SIG-M5 (cell line): ENCODE measurements around the gene FAM222B.
A peak's percentile ranks its signal among the peaks of the same experiment; 100 is the strongest.
"Not testable (repeated sequence)": the region's sequence is repeated elsewhere in the genome, so short reads cannot be mapped to it uniquely, and the experiment has no call there.

Experiments used
- DNase-seq: peaks from one replicate; lab custom pipeline; 2025; lab: John Stamatoyannopoulos, UW

FAM222B gene

DNA sequence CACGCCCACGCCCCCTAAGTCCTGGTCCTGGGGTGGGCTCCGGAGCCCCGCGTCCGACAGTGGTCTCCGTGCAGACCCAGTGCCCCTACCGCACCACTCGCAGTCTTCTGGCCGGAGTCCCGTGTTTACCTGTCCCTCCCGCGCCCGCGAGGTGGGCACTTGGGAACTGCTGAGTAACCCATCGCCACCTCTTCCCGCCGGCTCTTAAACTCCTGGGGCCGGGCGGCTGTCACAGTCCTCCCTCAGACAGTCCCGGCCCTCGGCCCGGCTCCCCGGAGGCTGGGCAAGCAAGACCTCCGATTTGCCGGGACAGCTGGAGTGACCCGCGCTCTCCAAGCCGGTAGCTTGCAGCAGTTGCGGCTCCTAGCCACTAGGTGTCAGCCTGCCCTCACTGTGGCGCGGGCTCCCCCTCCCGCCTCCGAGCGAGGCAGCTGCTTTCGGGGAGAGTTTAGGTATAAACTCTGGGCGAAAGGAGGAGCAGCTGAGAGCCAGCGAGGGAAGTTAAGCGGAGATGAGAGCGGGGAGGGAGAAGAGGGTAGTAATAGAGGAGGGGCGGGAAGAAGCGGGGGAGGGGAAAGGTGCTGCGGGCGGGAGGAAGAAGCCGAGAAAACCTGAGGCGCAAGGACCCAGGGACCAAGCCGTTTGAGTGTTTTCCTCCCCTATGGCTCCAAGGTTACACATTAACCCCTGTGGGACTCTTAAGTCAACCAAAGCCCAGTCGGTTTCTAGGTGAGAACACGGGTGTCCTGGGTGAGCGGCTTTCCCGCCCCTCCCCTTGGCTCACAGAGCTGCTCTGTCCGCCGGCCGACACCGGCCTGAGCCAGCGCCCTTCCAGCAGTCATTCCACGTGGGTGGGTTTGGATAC lies 115.7 kb downstream of the FAM222B start:
- peak; percentile 50 for DNase-seq

DNA sequence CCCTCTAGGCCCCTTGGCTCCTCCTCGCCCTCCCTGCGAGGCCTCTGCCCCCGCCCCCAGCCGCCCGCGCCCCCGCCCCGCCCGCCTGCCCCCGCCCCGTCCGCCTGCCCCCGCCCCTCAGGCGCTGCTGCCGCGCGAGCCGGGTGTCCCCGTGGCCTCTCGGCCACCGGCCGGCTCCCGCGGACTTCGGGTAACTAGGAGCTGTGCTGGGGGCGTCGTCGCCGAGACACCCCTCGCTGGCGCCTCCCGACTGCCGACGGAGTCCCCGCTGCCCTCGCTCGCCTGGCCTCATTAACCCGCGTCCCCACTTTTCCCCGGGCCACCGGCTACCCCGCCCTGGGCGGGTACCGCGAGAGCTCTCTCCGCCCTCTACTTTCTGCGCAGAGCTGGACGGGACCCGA lies 116.4 kb downstream of the FAM222B start, which contains the start of gene TLCD1:
Gene TLCD1, minus strand, starts transcription at position 8 of the 401 bp plus-strand sequence. CDS start 136 bp downstream, outside the sequence.
- DNase-seq = no peak

DNA sequence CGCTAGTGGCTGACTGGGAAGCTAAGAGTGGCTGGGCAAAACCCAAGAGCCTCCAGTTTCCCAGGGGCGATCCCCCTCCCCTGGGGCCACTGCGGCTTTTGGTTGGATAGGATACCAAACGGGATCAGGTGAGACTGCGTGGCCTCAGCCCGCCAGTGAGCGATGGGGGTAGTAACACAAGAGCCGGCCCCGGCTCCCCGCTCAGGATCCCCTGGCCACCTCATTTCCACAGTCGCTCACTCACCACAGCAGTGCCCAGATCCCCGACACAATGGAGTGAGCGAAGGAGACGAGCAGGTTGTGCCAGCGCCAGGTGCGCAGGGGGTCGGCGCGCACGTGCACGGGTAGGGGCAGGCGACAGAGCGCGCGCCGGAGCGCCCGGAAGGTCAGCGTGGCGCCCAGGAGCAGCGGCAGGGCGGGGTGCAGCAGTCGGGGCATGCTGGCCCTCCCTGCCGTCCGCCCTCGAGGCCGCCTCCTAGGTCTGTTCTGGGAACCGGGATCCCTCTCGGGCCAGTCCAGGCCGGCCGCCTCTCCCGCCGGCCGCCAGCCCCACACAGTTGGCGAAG lies 116.8 kb downstream of the FAM222B start:
- DNase-seq = no peak

DNA sequence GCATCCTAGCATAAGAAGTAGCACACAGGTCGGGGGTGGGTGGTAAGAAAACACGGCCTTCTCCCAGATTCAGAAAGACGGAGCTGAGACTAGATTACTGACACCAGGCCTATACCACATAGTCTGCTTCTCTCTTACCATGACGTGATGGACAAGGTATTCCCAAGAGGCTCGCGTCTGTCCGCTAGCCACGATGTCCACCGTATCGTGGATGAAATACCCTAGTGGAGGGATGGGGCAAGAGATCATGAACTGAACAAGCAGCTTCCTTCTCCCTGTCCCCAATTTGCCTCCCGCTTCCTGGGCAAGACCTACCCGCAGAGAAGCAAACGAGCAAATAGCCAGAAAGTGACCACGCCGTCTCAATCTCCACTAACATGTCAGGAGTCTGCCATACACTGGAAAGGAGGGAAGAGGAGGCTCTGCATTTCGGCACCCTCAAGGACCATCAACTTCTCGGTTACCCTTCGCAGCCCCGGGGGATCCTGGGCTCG lies 117.4 kb downstream of the FAM222B start:
- DNase-seq = peak; percentile 62

DNA sequence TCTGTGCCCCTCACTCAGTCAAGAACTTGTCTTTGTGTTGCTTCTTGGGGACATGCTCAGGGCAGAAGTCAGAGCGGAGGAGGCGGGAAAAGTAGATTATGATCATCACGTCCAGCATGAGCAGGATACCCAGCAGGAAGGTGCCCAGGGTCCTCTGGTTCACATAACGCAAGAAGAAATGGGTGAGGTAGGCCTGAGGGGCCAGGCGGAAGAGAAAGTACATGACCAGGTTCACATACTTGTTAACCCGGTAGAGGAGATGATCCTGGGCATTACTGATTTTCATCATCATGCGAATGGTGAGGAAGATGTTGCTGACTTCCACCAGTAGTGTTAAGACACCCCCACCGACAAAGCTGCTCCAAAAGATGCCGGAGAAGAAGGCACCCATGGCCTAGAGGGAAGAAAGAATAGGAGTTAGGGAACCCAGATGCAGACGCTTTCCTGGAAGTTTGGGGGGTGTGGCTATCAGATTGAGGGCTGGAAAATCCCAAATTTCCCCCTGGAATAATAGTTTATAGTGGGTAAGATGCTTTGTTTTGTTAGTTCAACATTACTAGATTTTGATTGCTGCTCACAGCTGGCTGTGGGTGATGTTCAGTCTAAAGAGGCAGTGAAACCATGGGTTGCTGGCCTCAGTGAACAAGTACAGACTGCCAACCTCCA lies 118.0 kb downstream of the FAM222B start:
- no peak for DNase-seq

DNA sequence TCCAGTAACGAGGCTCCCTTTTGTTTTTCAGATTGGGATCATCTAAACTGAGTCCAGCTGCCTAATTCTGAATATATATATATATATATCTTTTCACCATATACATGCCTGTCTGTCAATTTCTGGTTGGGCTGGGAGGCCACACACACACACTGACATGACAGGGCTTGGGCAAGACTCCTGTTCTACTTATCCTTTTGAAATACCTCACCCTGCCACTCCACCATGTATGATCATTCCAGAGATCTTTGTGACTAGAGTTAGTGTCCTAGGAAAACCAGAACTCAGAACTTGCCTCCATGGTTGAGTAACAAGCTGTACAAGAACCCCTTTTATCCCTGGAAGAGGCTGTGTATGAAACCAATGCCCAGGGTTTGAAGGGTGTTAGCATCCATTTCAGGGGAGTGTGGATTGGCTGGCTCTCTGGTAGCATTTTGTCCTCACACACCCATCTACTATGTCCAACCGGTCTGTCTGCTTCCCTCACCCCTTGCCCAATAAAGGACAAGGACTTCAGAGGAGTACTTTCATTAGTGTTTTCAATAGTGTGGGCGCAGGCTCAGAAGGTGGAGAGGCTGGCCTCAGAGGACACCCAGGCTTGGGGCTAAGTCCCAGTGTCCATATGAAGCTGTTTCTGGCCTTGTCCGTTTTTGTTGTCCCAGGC lies 118.6 kb downstream of the FAM222B start:
- DNase-seq = not testable (repeated sequence)

DNA sequence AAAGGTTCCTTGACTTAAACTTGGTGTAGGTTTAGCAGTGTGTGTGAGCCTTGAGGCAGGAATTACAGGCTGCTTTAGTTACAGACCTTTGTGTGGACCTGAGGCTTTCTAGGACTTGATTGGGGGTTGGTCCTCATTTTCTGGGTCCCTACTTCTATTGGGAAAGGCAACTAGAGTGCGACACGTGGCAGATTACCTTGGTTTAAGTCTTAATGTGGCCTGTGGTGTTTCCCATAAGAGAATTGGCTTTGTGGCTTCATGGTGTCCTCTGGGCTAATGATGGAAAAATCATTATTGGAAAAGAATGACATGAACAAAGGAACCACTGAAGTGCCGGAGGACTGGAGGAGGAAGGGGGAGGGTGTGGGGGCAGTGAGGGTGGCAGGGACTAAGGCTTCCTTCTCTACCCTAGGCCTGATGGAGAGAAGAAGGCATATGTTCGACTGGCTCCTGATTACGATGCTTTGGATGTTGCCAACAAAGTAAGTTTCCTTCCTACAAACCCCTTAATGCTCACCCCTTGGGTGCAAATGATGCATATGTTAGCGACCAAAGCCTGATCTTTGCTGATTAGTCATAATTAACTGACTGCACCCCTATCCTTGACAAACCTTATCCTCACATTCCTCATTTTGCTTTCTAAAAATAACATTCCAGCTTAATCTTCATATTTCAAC lies 119.3 kb downstream of the FAM222B start:
- no peak for DNase-seq

DNA sequence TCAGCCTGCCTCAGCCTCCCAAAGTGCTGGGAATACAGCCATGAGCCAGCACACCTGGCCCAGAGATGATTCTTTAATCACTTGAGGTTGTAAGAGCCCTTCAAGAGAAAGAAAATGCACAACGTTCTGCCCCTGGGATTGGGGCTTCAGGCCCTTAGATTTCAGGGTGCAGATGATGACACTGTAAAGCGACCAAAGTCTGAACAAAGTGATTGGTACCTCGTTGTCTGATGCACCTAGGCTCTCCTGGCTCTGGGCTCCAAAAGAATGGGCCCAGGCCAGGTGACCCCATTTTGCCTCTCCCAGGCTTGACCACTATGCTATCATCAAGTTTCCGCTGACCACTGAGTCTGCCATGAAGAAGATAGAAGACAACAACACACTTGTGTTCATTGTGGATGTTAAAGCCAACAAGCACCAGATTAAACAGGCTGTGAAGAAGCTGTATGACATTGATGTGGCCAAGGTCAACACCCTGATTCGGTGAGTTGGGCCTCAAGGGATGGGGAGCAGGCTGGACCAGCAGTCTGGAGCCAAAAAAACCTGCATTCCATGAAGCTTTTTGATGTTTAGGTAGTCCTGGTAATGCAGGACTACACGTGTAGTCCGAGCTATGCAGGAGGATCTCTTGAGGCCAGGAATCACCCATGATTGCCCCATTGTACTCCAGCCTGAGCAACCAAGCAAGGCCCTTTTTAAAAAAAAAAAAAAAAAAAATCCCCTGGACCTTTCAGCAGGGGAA lies 120.0 kb downstream of the FAM222B start:
- DNase-seq = no peak

DNA sequence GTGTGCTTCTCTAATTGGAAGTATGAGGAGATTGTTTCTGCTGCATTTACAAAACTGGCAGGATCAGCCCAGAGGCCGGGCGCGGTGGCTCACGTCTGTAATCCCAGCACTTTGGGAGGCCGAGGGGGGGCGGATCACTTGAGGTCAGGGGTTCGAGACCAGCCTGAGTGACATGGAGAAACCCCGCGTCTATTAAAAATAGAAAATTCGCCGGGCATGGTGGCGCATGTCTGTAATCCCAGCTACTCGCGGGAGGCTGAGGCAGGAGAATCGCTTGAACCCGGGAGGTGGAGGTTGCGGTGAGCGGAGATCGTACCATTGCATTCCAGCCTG lies 121.6 kb downstream of the FAM222B start:
- not testable (repeated sequence) for DNase-seq

DNA sequence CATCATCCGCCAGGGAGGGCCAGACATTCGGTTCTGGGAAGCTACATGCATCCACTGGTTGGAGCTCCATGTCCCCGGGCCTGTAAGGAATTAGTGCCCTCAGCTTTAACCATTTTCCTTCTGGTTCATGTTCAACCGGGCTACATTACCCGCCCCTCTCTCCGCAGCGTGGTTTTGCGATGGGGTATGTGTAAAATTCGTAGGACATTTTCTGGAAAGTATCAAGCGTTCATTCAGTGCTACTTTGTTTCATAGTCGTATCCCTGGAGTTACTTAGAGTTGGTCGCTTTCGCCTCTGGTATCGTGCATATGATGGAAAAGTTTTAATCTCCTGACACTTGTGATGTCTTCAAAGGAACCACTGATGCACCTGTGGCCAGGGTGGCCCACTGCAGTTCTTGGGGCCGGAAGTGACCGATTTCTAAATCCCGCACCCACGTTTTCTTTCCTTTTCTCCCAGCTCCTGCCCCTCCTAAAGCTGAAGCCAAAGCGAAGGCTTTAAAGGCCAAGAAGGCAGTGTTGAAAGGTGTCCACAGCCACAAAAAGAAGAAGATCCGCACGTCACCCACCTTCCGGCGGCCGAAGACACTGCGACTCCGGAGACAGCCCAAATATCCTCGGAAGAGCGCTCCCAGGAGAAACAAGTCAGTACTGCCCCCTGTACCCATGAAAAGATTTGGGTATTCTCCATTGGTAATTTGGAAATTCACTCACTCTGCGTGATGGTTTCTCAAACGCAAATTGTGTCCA lies 122.2 kb downstream of the FAM222B start:
- no peak for DNase-seq

DNA sequence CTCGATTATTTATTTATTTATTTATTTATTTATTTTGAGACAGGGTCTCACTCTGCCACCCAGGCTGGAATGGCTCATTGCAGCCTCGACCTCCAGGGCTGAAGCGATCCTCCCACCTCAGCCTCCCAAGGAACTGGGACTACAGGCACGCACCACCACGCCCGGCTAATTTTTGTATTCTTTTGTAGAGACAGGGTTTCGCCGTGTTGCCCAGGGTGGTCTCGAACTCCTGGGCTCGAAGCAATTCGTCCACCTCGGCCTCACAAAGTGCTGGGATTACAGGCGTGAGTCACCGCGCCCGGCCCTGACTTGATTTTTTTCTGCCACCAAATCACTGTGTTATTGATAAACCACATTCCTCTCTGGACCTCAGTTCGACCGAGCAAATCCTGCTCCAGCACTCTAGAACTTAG lies 123.6 kb downstream of the FAM222B start:
- DNase-seq = no peak

DNA sequence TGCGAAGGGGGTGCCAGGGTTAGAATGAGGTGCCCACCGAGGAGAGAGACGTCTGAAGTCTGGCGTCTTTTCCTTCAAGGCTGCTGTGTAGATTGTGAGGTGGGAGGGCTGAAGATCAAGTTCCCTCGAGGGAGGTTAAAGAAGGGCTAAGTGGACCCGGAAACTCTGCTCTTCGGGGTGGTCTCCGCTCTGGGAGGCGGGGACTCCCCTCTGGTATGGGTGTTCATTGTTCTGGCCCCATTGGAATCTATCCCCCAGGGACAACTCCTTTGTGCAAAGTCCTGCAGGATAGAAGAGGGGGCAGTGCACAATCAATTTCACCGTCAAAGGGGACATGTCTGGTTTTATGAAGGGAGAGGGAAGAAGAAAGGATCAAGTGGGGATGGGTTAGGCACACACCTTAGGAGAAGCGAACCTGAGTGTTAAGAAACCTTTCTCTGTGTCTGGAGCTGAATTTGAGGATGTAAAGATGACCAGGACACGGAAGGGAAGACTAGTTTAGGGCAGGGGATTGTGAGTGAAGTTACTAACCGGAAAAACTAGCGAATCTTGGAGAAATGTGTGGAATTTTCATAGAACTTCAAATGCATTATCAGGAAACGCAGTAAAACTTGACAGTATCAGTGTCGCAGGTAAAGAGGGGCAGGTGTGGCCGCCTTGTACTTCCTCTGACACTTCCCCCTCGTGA lies 124.1 kb downstream of the FAM222B start:
- no peak for DNase-seq

DNA sequence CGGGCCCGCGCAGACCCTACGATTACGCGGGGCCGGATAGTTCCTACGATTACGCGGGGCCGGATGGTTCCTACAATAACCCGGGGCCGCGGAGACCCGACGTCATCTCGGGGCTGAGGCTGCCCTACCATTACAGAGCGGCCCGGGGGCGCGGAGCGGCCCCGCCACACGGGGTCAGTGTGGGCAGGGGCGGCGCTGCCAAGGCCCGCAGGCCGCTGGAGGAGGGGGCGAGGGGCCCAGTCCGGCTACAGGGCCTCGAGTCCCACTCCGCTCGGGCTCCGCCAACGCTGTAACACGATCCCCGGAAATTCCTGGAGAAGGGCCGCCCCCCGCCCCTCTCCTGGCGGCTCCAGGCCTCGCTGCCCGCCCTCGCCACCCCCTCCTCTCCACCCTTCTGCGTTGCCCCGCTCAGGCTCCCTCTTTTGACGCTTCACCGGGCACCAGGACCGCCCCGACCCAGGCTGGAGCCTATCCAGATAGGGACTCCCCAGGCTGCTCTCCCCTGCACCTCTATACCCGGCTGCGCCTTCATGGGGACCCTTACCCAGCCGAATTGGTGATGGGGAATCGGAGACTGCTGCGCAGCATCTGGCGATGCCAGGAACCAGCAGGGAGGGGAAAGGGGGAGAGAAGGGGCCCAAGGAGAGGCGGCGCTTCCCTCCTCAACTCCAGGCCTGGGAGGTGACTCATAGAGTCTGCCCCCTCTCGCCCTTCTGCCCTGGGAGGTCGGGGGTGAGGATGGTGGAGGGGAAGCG lies 124.8 kb downstream of the FAM222B start, which contains the start of gene RAB34:
Gene RAB34, minus strand, starts transcription at position 291 of the 755 bp plus-strand sequence. CDS start 602 bp downstream, outside the sequence.
- DNase-seq = no peak

DNA sequence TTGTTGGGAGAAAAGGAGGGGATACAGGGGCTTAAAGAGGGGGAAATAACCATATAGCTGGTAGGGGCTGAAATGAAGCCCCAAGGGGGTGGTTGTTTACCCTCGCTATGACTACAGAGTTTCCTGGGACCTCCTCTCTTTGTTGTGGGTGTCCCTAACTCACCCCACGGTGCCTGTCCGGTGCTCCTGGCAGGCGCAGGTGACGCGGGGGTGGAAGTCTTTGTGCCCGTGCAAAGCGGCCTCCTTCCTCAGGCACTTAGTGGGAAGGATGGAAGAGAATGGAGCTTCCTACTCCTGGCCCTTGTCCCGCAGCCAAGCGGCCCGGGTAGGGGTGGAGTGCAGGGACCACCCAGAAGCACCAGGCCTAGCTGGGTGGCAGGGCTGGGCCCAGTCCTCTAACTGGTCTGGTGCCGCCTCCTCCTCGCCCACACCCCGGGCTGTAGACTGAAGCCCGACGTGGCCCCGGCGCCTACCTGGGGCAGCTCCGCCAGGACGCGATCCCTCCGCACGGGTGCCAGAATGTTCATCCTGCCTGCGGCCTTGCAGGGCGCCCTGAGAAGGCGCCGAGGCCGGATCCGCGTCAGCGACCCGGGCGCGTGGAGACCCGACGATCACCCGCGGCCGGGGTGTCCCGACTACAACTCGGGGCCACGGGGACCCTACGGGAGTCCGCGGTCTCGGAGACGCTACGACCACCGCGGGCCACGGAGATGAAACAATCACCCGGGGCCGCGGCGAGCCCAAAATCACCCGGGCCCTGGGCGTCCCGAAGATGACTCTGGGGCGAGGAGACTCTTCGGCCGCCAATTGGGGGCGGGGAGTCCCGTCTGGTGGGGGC lies 125.6 kb downstream of the FAM222B start:
- no peak for DNase-seq

DNA sequence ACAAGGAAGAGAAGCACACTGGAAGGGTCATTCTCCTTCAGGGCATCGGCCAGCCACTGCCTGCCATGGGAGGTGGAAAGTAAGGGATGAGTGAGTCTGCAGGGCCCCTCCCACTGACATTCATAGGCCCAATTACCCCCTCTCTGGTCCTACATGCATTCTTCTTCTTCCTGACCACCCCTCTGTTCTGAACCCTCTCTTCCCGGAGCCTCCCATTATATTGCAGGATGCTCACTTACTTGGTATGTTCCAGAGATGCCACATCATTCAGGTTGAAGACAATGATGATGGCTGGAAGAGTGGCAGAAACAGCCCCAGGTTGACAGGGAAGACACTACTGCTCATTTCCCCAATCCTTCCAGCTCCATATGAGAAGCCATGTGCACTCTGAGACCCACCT lies 127.4 kb downstream of the FAM222B start:
- no peak for DNase-seq

DNA sequence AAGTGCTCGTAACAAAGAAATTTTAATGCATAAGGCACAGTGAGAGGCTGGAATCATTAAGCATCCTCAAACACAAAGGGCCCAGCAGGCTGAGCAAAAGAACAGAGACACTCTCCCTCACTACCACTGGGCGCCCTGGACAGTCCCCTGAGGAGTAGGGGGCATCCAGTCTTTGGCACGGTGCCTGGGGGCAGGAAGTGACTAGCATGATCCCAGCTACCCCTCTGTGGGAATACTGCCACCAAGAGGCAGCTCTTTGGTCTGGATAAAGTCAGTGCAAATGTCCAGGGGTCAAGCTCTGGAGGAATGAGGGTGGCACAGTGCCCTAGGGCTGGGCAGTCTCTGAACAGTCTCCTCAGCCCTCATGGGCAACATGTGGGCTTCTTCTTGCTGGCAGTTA lies 128.3 kb downstream of the FAM222B start:
- DNase-seq = no peak

DNA sequence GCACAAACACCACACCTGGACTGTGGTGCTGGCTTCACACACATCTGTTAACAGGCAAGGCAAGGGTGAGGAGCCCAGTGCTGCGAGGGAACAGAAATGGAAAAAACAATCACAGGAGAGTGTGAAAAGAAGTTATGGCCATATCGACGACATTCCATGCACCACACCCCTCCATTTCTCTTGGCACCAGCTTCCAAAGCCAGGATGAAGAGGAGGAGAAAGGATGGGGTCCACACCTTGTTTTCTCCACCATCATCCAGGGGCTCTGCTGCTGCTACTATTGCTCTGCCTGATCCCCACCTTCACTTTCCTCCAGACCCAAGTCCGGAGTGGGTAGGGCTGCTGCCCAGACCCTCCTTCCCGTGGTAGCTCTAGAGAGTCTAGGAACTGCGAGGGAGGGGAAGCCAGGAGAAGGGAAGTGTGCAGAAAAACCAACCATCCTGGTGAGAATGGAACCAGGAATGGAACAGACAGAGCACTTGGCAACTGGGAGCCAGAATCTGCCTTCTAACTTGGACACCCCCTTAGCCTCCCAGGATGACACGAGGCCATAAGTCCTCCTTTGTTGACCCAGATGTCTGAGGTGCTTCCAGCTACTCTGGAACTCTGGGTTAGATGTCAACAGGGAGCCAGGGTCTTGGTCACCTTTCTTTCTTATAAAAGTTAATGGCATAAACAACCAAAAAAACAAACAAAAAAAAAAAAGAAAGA lies 129.7 kb downstream of the FAM222B start:
- no peak for DNase-seq
